ENCODE results near the gene PEMT. TPM values are rescaled to one million over a fixed set of nuclear protein-coding genes. Genes with fewer than 3 reads are reported as not detected.

PEMT gene
- total RNA-seq, 1 experiment from 2014 or later, result 27.0 TPM

DNA sequence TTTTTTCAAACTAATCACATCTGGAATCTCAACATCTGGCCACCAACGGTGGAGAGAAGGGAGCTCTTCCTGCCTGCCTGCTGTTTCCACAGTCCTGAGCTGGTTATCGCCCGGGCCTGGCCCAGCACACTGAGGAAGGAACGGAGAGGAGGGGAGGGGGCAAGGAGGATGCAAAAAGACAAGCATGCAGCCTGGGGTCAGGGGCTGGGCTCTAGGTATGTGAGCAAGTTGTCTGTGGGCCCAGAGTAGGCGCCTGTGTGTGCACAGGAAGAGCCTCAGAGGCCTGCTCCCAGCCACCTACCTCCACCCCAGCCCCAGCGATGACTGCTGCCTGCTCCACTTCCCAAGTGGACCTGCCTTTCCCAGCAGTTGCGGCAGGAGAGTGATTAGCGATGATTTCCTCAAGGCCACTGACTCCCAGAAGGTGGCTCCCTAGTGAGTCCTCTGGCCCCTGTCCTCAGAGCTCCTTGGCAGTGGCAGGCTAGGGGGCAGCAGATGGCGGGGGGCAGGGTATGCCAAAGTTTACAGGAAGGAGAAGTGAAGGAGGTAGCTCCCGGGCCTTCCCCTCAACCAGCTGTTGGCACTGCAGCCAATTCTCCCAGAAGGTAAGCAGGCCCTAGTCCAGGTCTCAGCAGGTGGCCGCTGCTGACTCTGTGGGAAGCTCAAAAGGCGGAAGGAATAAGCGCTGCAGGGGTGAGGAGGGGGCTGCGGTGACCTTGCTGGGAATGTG, 68.3 kb downstream of the PEMT start:
- H3K4me3 ChIP-seq (ENCODE audit: low read depth in 2 of 2, low read length in 2 of 2), result no peak overlapping the region
- peak; percentile 62 for ATAC-seq
- H3K27ac ChIP-seq (ENCODE audit: low read length), result no peak overlapping the region
- no peak for TF ChIP-seq POLR2AphosphoS5 (IDR thresholded peaks at IDR 0.05; ENCODE audit: low read depth, low read length)
- no peak for TF ChIP-seq TCF7L2 (IDR thresholded peaks at IDR 0.05; ENCODE audit: low read depth, low read length)
- TF ChIP-seq SIN3A (IDR thresholded peaks at IDR 0.05; ENCODE audit: borderline replicate concordance, insufficient read depth, low read depth, low read length), result no peak
- TF ChIP-seq, protein P1, sequence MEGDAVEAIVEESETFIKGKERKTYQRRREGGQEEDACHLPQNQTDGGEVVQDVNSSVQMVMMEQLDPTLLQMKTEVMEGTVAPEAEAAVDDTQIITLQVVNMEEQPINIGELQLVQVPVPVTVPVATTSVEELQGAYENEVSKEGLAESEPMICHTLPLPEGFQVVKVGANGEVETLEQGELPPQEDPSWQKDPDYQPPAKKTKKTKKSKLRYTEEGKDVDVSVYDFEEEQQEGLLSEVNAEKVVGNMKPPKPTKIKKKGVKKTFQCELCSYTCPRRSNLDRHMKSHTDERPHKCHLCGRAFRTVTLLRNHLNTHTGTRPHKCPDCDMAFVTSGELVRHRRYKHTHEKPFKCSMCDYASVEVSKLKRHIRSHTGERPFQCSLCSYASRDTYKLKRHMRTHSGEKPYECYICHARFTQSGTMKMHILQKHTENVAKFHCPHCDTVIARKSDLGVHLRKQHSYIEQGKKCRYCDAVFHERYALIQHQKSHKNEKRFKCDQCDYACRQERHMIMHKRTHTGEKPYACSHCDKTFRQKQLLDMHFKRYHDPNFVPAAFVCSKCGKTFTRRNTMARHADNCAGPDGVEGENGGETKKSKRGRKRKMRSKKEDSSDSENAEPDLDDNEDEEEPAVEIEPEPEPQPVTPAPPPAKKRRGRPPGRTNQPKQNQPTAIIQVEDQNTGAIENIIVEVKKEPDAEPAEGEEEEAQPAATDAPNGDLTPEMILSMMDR (IDR thresholded peaks at IDR 0.05), result no peak
- TF ChIP-seq, protein P2, sequence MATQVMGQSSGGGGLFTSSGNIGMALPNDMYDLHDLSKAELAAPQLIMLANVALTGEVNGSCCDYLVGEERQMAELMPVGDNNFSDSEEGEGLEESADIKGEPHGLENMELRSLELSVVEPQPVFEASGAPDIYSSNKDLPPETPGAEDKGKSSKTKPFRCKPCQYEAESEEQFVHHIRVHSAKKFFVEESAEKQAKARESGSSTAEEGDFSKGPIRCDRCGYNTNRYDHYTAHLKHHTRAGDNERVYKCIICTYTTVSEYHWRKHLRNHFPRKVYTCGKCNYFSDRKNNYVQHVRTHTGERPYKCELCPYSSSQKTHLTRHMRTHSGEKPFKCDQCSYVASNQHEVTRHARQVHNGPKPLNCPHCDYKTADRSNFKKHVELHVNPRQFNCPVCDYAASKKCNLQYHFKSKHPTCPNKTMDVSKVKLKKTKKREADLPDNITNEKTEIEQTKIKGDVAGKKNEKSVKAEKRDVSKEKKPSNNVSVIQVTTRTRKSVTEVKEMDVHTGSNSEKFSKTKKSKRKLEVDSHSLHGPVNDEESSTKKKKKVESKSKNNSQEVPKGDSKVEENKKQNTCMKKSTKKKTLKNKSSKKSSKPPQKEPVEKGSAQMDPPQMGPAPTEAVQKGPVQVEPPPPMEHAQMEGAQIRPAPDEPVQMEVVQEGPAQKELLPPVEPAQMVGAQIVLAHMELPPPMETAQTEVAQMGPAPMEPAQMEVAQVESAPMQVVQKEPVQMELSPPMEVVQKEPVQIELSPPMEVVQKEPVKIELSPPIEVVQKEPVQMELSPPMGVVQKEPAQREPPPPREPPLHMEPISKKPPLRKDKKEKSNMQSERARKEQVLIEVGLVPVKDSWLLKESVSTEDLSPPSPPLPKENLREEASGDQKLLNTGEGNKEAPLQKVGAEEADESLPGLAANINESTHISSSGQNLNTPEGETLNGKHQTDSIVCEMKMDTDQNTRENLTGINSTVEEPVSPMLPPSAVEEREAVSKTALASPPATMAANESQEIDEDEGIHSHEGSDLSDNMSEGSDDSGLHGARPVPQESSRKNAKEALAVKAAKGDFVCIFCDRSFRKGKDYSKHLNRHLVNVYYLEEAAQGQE (IDR thresholded peaks at IDR 0.05; ENCODE audit: insufficient read depth in 1 of 2, low read depth in 2 of 2, low read length in 1 of 2), result no peak
- H3K4me1 ChIP-seq (ENCODE audit: control insufficient read depth, insufficient read depth, low read length), result no peaks in the 10 kb centered on the region; the same call in 1 of the 2 replicates
- no peaks in the 10 kb centered on the region for H3K27me3 ChIP-seq (ENCODE audit: control insufficient read depth, insufficient read depth, low read length)
- in situ Hi-C loops (cut with HindIII; ENCODE audit: low pct_unique_long_range_greater_than_20kb, low sequenced_read_pairs) (no loop called here), intact Hi-C loops (cut with micrococcal nuclease; ENCODE audit: unreplicated experiment) (no loop called here)
- H3K9me3 ChIP-seq (ENCODE audit: control insufficient read depth, insufficient read depth, low read depth, low read length), result no peaks in the 10 kb centered on the region
- DNase-seq (ENCODE audit: low read depth, low spot score), result no peak
- ChIA-PET POLR2A (interaction anchor here (0.5 kb wide), 1 partner anchor 163 kb away, joined by 5 read pairs; no protein-coding TSS in a partner anchor), CTCF (no interaction called here)
- no TSS peak for BruUV-seq (replicated peaks)
- no peaks in the 10 kb centered on the region for H3K36me3 ChIP-seq (ENCODE audit: control insufficient read depth, insufficient read depth, low read length)

DNA sequence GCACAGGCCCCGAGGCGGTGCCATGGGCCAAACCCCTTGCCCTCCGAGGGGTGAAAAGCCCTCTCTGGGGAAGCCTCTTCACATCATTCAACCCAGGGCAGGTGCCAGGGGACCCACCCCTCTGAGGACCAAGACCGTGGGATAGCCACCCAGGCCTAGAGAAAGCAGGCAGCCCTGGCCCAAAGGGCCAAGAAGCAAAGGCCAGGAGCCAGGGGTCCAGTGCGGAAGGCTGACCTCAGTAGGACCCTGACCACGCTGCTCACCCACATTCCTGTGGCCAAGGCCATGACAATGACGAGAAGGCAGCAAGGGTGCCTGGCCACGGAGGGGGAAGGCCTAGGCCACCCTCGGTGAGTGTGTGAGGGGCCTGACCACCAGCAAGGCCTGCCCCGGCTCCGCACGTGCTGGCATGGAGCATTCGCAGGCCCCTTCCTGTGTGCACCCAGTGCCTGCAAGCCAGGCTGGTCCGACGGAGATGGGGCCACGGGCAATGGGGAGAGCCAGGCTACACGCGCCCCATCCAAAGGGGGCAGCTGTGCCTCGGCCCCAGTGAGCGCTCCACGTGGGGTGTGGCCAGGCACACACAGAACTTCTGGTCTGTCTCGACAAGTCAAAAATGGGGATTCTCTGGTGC, 70.8 kb downstream of the PEMT start:
- Histone ChIP-seq H3K4me1 (ENCODE audit: control insufficient read depth, insufficient read depth, low read length) (no peaks in the 10 kb centered on the region; the same call in 1 of the 2 replicates), H3K9me3 (ENCODE audit: control insufficient read depth, insufficient read depth, low read depth, low read length) (no peaks in the 10 kb centered on the region), H3K27ac (ENCODE audit: low read length) (no peak overlapping the region), H3K27me3 (ENCODE audit: control insufficient read depth, insufficient read depth, low read length) (no peaks in the 10 kb centered on the region), H3K4me3 (ENCODE audit: low read depth in 2 of 2, low read length in 2 of 2) (no peak overlapping the region), H3K36me3 (ENCODE audit: control insufficient read depth, insufficient read depth, low read length) (no peaks in the 10 kb centered on the region)
- CTCF ChIA-PET, result no interaction called here
- no TSS peak for BruUV-seq (replicated peaks)
- TF ChIP-seq, protein P1 (IDR thresholded peaks at IDR 0.05), result no peak
- TF ChIP-seq POLR2AphosphoS5 (IDR thresholded peaks at IDR 0.05; ENCODE audit: low read depth, low read length), result no peak
- no peak for TF ChIP-seq SIN3A (IDR thresholded peaks at IDR 0.05; ENCODE audit: borderline replicate concordance, insufficient read depth, low read depth, low read length)
- TF ChIP-seq, protein P2 (IDR thresholded peaks at IDR 0.05; ENCODE audit: insufficient read depth in 1 of 2, low read depth in 2 of 2, low read length in 1 of 2), result no peak
- TF ChIP-seq TCF7L2 (IDR thresholded peaks at IDR 0.05; ENCODE audit: low read depth, low read length), result no peak
- in situ Hi-C loops (cut with HindIII; ENCODE audit: low pct_unique_long_range_greater_than_20kb, low sequenced_read_pairs), result no loop called here
- intact Hi-C loops (cut with micrococcal nuclease; ENCODE audit: unreplicated experiment), result no loop called here
- ATAC-seq (no peak), DNase-seq (ENCODE audit: low read depth, low spot score) (no peak)
- POLR2A ChIA-PET, result no interaction called here

All from Panc1 (cell line).